Left ventricle myocardium inferior (tissue), 1 donor: ENCODE data around the gene PADI3. TPM values are rescaled to one million over a fixed set of nuclear protein-coding genes. Genes with fewer than 3 reads are reported as not detected.

Experiments
- DNase-seq: peaks from one replicate; pipeline ENCODE4 v3.0.0-alpha.2; 2020
- H3K27ac ChIP-seq: fragments of 200-600 bp; replicated peaks from 2 replicates; pipeline ENCODE4 v1.8.0; 2021
- H3K27me3 ChIP-seq: fragments of 200-600 bp; 2 replicates; pipeline ENCODE4 v1.8.0; 2021; ENCODE audit warnings: low read depth
- H3K36me3 ChIP-seq: fragments of 200-600 bp; 2 replicates; pipeline ENCODE4 v1.8.0; 2021
- H3K4me1 ChIP-seq: fragments of 200-600 bp; 2 replicates; pipeline ENCODE4 v1.8.0; 2021
- H3K4me3 ChIP-seq: fragments of 200-600 bp; 2 replicates; pipeline ENCODE4 v1.8.0; 2021; ENCODE audit warnings: mild to moderate bottlenecking, moderate library complexity
- H3K9me3 ChIP-seq: fragments of 200-600 bp; replicated peaks from 2 replicates; pipeline ENCODE4 v1.8.0; 2021
- intact Hi-C: fragments of 100-400 bp; cut with micrococcal nuclease; formaldehyde crosslinking; loops from one replicate; pipeline ENCODE4 v1.11.0; 2022
- total RNA-seq: library from RNA; stranded (reverse); fragmentation: NEBNext Ultra II Directional; extraction: Animal tissue kit (Norgen Biotek cat#: 25700); gene quantifications from one replicate; pipeline ENCODE4 v1.2.1, GENCODE V29; 2021
- TF ChIP-seq, protein P1 (sequence below): fragments of 200-600 bp; IDR thresholded peaks from 2 replicates; pipeline ENCODE4 v1.8.0; 2021; ENCODE audit warnings: antibody characterized with exemption, mild to moderate bottlenecking, borderline replicate concordance
- donor health status: DM: no; HTN: yes; CAD: no; lungs with severe emphysema.

The PADI3 gene
- total RNA-seq, 1 donor from 2014 or later: not detected

DNA sequence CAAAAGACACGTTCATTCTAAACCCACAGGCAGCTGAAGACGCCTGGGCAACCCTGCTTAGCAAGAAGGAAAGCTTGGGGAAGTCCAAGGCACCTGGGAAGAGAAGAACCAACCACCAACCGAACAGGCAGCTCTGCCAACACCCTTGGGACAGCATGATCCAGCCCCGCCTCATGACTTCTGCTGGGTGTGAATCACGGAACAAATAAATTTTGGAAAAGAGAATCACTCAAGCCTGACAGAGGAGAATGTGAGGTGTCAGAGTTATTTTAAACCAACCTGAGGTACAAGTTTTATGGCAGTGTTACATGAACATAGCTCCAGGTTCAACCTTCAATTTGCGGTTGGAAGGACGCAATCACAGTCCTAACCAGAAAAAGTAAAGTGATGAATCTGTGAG lies 49.1 kb downstream of the PADI3 start:
- Histone ChIP-seq H3K4me1 (no peaks in the 10 kb centered on the region), H3K4me3 (no peak overlapping the region), H3K9me3 (peaks cover 35% of the 10 kb centered on the region), H3K36me3 (no peaks in the 10 kb centered on the region), H3K27me3 (peaks cover 32% of the 10 kb centered on the region), H3K27ac (no peak overlapping the region)
- no peak for DNase-seq
- intact Hi-C loops: no loop called here
- TF ChIP-seq, protein P1, sequence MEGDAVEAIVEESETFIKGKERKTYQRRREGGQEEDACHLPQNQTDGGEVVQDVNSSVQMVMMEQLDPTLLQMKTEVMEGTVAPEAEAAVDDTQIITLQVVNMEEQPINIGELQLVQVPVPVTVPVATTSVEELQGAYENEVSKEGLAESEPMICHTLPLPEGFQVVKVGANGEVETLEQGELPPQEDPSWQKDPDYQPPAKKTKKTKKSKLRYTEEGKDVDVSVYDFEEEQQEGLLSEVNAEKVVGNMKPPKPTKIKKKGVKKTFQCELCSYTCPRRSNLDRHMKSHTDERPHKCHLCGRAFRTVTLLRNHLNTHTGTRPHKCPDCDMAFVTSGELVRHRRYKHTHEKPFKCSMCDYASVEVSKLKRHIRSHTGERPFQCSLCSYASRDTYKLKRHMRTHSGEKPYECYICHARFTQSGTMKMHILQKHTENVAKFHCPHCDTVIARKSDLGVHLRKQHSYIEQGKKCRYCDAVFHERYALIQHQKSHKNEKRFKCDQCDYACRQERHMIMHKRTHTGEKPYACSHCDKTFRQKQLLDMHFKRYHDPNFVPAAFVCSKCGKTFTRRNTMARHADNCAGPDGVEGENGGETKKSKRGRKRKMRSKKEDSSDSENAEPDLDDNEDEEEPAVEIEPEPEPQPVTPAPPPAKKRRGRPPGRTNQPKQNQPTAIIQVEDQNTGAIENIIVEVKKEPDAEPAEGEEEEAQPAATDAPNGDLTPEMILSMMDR: no peak

DNA sequence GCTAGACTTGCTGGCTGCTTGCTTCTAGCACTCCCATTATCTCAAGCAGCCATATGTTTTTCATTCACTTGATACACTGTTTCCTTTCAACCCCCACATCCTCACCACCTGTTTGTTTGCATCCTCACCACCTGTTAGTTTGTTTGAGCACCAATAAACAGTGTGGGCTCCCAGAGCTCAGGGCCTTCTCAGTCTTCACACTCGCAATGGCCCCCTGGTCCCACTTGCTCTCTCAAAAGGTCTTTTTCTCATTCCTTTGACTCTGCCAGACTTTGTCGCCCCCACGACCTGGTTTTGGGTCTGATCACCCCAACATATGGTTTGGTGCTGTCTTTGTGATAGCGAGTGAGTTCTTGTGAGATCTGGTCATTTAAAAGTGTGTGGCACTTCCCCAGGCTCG lies 52.9 kb downstream of the PADI3 start:
- H3K27ac ChIP-seq: no peak overlapping the region
- H3K9me3 ChIP-seq: peaks cover 38% of the 10 kb centered on the region
- peaks cover 20% of the 10 kb centered on the region for H3K27me3 ChIP-seq
- intact Hi-C loops: no loop called here
- H3K4me1 ChIP-seq: no peaks in the 10 kb centered on the region
- no peaks in the 10 kb centered on the region for H3K36me3 ChIP-seq
- H3K4me3 ChIP-seq: no peak overlapping the region
- TF ChIP-seq, protein P1: no peak
- DNase-seq: no peak

DNA sequence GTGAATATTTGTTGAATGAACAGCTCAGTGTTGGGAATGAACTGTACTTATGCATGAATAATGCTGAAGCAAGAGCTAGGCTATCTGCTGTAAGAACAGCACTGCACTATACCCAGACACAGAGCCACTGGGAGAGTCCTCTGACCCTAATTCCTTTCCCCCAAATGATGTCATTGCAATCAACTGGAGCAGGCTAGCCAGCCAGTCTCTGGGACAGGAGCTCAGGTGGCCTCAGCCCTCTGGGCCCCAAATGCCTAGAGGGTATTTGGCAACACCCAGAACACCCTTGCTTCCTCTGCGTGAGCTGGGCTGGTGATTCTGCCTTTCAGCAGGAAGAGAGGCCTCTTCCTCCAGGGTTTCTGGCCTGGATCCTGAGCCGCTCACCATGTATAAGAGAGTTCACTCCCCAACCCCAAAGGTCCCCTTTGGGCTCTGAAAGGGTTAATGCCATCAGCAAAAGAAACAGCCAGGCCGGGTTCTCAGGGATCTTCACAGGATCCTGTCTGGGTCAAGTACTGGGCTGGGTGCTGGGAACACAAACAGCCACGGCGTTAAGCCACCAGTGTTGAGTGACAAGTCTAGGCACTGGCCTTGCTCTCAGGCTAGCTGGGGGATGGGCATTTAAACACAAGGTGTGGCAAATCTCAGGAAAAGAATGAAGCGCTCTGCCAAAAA lies 55.4 kb downstream of the PADI3 start:
- DNase-seq: no peak
- no peak overlapping the region for H3K4me3 ChIP-seq
- intact Hi-C loops: no loop called here
- peaks cover 34% of the 10 kb centered on the region for H3K9me3 ChIP-seq
- H3K27me3 ChIP-seq: peaks cover 45% of the 10 kb centered on the region
- H3K36me3 ChIP-seq: no peaks in the 10 kb centered on the region
- TF ChIP-seq, protein P1: no peak
- no peak overlapping the region for H3K27ac ChIP-seq
- H3K4me1 ChIP-seq: no peaks in the 10 kb centered on the region

DNA sequence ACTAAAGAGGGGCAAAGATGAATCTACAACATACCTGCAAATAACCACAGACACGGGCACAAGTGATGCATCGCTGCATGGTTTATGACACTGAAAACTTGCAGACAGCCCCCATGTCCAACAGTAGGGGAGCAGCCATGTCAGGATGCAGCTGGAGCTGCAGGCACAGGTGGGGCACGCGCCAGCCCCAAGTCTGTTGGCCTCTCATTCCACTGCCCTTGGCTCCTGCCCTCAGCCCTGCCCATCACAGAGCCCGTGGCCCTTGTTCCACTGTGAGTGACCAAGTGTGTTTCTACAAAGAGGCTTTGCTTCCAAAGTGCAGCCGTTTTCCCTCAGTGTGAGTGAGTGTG lies 55.9 kb downstream of the PADI3 start:
- Histone ChIP-seq H3K9me3 (peaks cover 34% of the 10 kb centered on the region), H3K27me3 (peaks cover 50% of the 10 kb centered on the region), H3K27ac (no peak overlapping the region), H3K36me3 (no peaks in the 10 kb centered on the region), H3K4me1 (no peaks in the 10 kb centered on the region), H3K4me3 (no peak overlapping the region)
- intact Hi-C loops: no loop called here
- TF ChIP-seq, protein P1: no peak
- DNase-seq: no peak

DNA sequence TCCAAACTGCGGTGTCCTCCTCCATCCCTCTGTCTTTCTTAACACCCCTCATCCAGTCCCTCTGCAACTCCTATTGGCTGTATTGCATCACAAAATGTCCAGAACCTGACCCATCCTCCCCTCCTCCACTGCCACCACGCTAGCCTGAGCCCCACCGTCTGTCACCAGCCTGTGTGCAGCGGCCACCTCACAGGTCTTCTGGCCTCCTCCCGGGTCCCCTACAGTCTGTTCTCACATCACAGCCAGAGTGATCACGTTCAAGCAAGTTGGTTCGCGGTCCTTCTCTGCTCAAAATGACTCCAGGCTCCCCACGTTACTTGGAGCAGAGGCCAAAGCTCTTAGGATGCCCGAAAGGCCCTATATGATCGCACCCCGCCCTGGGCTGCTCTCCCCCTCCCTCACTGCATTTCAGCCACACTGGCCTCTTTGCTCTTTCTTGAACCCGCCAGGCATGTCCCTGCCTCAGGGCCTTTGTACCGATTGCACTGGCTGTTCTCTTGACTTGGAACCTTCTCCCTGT lies 56.7 kb downstream of the PADI3 start:
- H3K27me3 ChIP-seq: peaks cover 59% of the 10 kb centered on the region

More for the DNA sequence above, 56.7 kb downstream of the PADI3 start:
- Histone ChIP-seq H3K36me3 (no peaks in the 10 kb centered on the region), H3K4me3 (no peak overlapping the region), H3K9me3 (peaks cover 26% of the 10 kb centered on the region), H3K4me1 (no peaks in the 10 kb centered on the region), H3K27ac (no peak overlapping the region)
- DNase-seq: no peak
- TF ChIP-seq, protein P1: no peak
- intact Hi-C loops: no loop called here
